ENCODE results near the gene SELP. TPM values are rescaled to one million over a fixed set of nuclear protein-coding genes. Genes with fewer than 3 reads are reported as not detected.

The SELP gene
- total RNA-seq: 0.34 and 0.54 TPM in 2 replicates

GRCh38 chr1:169630006-169630405 lies at the start of gene SELP:
SELP (minus strand) TSS chr1:169630124; CDS start chr1:169630074, 50 bp downstream.

GRCh38 chr1:169586395-169587255 lies 43.3 kb downstream of the SELP start, which contains the start of gene F5:
F5 (minus strand) TSS chr1:169586481; CDS start chr1:169586386, 95 bp downstream.

Other genes starting within 250 kb of the SELP start
- not detected in 2 replicates for gene CCDC181, start 202.7 kb downstream of the SELP start, total RNA-seq
- 2.4 and 3.3 TPM in 2 replicates for gene SLC19A2, start 144.2 kb downstream of the SELP start, total RNA-seq
- under 0.01 TPM in 1 of 2 replicates, not detected in the other for gene F5, start 43.6 kb downstream of the SELP start, total RNA-seq
- under 0.01 and 0.60 TPM in 2 replicates for gene SELL, start 81.5 kb upstream of the SELP start, total RNA-seq
- 1.5 and 5.3 TPM in 2 replicates for gene SELE, start 104.0 kb upstream of the SELP start, total RNA-seq
- 5.6 and 6.3 TPM in 2 replicates for gene METTL18, start 164.8 kb upstream of the SELP start, total RNA-seq

All from dermis lymphatic vessel endothelial cell (primary cell).